Panc1 (cell line): ENCODE results near the gene HEATR3. TPM values are rescaled to one million over a fixed set of nuclear protein-coding genes. Genes with fewer than 3 reads are reported as not detected.

Experiments used
- ATAC-seq: fragments of 200-7000 bp; cut with Tn5 transposase; 2 replicates; pipeline ENCODE4 v1.9.1; 2020; ENCODE audit warnings: mild to moderate bottlenecking, moderate library complexity
- BruUV-seq: library from RNA; stranded (reverse); fragments of 400-500 nt; replicated peaks from 2 replicates; lab custom pipeline; 2021; lab: Mats Ljungman, UMichigan
- CTCF ChIA-PET: fragments of 300-600 bp; sonication (Branson Sonifier 250); formaldehyde crosslinking; loops from one replicate; lab custom pipeline; 2022; ENCODE audit warnings: antibody characterized with exemption; lab: Charles Lee
- POLR2A ChIA-PET: fragments of 300-600 bp; sonication (Branson Sonifier 250); formaldehyde crosslinking; loops from one replicate; lab custom pipeline; 2022; ENCODE audit warnings: antibody characterized with exemption; lab: Charles Lee
- DNase-seq: peaks from one replicate; pipeline ENCODE4 v3.0.0-alpha.2; 2010; ENCODE audit warnings: low read depth, low spot score
- H3K27ac ChIP-seq: 2 replicates; pipeline ENCODE4 v1.5.1; 2011; ENCODE audit warnings: mild to moderate bottlenecking, low read length, inconsistent platforms
- H3K27me3 ChIP-seq: fragments of 200-500 bp; sonication (Bioruptor generic); 2 replicates; pipeline ENCODE4 v1.6.0; 2014; ENCODE audit warnings: low read length, inconsistent platforms; ENCODE audit not compliant: control insufficient read depth, insufficient read depth
- H3K36me3 ChIP-seq: fragments of 200-500 bp; sonication (Bioruptor generic); 2 replicates; pipeline ENCODE4 v1.5.1; 2014; ENCODE audit warnings: inconsistent platforms, mild to moderate bottlenecking, low read length, moderate library complexity; ENCODE audit not compliant: control insufficient read depth, insufficient read depth
- H3K4me1 ChIP-seq: 2 replicates; pipeline ENCODE4 v1.5.1; 2011; ENCODE audit warnings: inconsistent platforms, mild to moderate bottlenecking, low read length, moderate library complexity; ENCODE audit not compliant: control insufficient read depth, insufficient read depth
- H3K4me3 ChIP-seq, 2 experiments: 2 replicates each; pipeline ENCODE4 v1.5.1; 2011 to 2012; ENCODE audit warnings: low read depth in 2 of 2, low read length in 2 of 2, mild to moderate bottlenecking in 2 of 2, inconsistent platforms in 1 of 2, moderate library complexity in 1 of 2
- H3K9me3 ChIP-seq: fragments of 200-500 bp; sonication (Bioruptor generic); 2 replicates; pipeline ENCODE4 v1.5.1; 2014; ENCODE audit warnings: low read depth, mild to moderate bottlenecking, inconsistent platforms, low read length, moderate library complexity; ENCODE audit not compliant: control insufficient read depth, insufficient read depth
- CTCF ChIP-seq: fragments of 450-650 bp; IDR thresholded peaks from 2 replicates; pipeline ENCODE4 v1.5.1; 2017; ENCODE audit warnings: mild to moderate bottlenecking
- POLR2AphosphoS5 ChIP-seq: IDR thresholded peaks from 2 replicates; pipeline ENCODE4 v1.6.1; 2012; ENCODE audit warnings: mild to moderate bottlenecking, low read depth, low read length, moderate library complexity
- REST ChIP-seq, 2 experiments: IDR thresholded peaks; 2 replicates each; pipeline ENCODE4 v1.6.1; 2011 to 2012; ENCODE audit warnings: low read depth in 2 of 2, control low read depth in 1 of 2, low read length in 1 of 2, mild to moderate bottlenecking in 1 of 2, moderate library complexity in 1 of 2; ENCODE audit not compliant: insufficient read depth in 1 of 2
- SIN3A ChIP-seq: IDR thresholded peaks from 2 replicates; pipeline ENCODE4 v1.6.1; 2012; ENCODE audit warnings: low read depth, mild to moderate bottlenecking, low read length, moderate library complexity, borderline replicate concordance; ENCODE audit not compliant: insufficient read depth
- TCF7L2 ChIP-seq: IDR thresholded peaks from 2 replicates; pipeline ENCODE4 v1.6.1; 2011; ENCODE audit warnings: mild to moderate bottlenecking, low read depth, low read length, inconsistent platforms
- in situ Hi-C: cut with HindIII; loops from 2 replicates; pipeline ENCODE4 v1.10.0; 2016; ENCODE audit warnings: low sequenced_read_pairs, low pct_unique_long_range_greater_than_20kb
- intact Hi-C: fragments of 100-400 bp; cut with micrococcal nuclease; formaldehyde crosslinking; loops from one replicate; pipeline ENCODE4 v1.10.0; 2022; ENCODE audit not compliant: unreplicated experiment
- total RNA-seq: library from RNA; stranded (reverse); gene quantifications from one replicate; pipeline ENCODE4 v1.2.1, GENCODE V29; 2021; ENCODE audit not compliant: unreplicated experiment

Gene HEATR3
- total RNA-seq, 1 experiment from 2014 or later: 18.6 TPM

GRCh38 chr16:50153596-50154419, 88.0 kb downstream of the HEATR3 start:
- peak overlapping the region; percentile 63 to 66 for H3K4me3 ChIP-seq
- TF ChIP-seq CTCF (no peak), POLR2AphosphoS5 (no peak), SIN3A (no peak), TCF7L2 (no peak), REST (IDR thresholded peaks at IDR 0.05; ENCODE audit: insufficient read depth in 1 of 2, low read depth in 2 of 2, low read length in 1 of 2) (no peak)
- peaks cover 6% of the 10 kb centered on the region for H3K4me1 ChIP-seq
- intact Hi-C loops: no loop called here
- DNase-seq: no peak
- ChIA-PET POLR2A (no interaction called here), CTCF (no interaction called here)
- peak overlapping the region; percentile 63; the same call in 1 of the 2 replicates for H3K27ac ChIP-seq
- in situ Hi-C loops: no loop called here
- BruUV-seq: no TSS peak
- H3K27me3 ChIP-seq: no peaks in the 10 kb centered on the region
- H3K36me3 ChIP-seq: no peaks in the 10 kb centered on the region
- ATAC-seq: peak; percentile 23
- no peaks in the 10 kb centered on the region for H3K9me3 ChIP-seq

GRCh38 chr16:50154420-50154950, 88.7 kb downstream of the HEATR3 start:
- H3K27me3 ChIP-seq: no peaks in the 10 kb centered on the region
- H3K27ac ChIP-seq: peak overlapping the region; percentile 63
- ATAC-seq: no peak
- intact Hi-C loops (no loop called here), in situ Hi-C loops (no loop called here)
- TF ChIP-seq SIN3A (no peak), TCF7L2 (no peak), CTCF (no peak), POLR2AphosphoS5 (no peak), REST (IDR thresholded peaks at IDR 0.05; ENCODE audit: insufficient read depth in 1 of 2, low read depth in 2 of 2, low read length in 1 of 2) (no peak)
- peaks cover 6% of the 10 kb centered on the region for H3K4me1 ChIP-seq
- H3K9me3 ChIP-seq: no peaks in the 10 kb centered on the region
- ChIA-PET POLR2A (no interaction called here), CTCF (no interaction called here)
- peak overlapping the region; percentile 63 to 66 for H3K4me3 ChIP-seq
- H3K36me3 ChIP-seq: no peaks in the 10 kb centered on the region
- BruUV-seq: no TSS peak
- no peak for DNase-seq
